Measurements from ENCODE around the gene PRND. TPM values are rescaled to one million over a fixed set of nuclear protein-coding genes. Genes with fewer than 3 reads are reported as not detected.

The PRND gene
- total RNA-seq, 1 donor from 2014 or later, result not detected

- H3K36me3 Mint-ChIP-seq (ENCODE audit: unreplicated experiment), result no peaks in the 10 kb centered on the region
- no peak for DNase-seq
- H3K27ac Mint-ChIP-seq (ENCODE audit: unreplicated experiment), result no peak overlapping the region
- TF ChIP-seq, protein P1, sequence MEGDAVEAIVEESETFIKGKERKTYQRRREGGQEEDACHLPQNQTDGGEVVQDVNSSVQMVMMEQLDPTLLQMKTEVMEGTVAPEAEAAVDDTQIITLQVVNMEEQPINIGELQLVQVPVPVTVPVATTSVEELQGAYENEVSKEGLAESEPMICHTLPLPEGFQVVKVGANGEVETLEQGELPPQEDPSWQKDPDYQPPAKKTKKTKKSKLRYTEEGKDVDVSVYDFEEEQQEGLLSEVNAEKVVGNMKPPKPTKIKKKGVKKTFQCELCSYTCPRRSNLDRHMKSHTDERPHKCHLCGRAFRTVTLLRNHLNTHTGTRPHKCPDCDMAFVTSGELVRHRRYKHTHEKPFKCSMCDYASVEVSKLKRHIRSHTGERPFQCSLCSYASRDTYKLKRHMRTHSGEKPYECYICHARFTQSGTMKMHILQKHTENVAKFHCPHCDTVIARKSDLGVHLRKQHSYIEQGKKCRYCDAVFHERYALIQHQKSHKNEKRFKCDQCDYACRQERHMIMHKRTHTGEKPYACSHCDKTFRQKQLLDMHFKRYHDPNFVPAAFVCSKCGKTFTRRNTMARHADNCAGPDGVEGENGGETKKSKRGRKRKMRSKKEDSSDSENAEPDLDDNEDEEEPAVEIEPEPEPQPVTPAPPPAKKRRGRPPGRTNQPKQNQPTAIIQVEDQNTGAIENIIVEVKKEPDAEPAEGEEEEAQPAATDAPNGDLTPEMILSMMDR (IDR thresholded peaks at IDR 0.05; ENCODE audit: partially characterized antibody, unreplicated experiment), result no peak
- peaks cover 3% of the 10 kb centered on the region for H3K4me1 Mint-ChIP-seq (ENCODE audit: low read depth, unreplicated experiment)
- H3K27me3 Mint-ChIP-seq (ENCODE audit: unreplicated experiment), result peaks cover 12% of the 10 kb centered on the region
- H3K9me3 Mint-ChIP-seq (ENCODE audit: unreplicated experiment), result peaks cover 9% of the 10 kb centered on the region
- peak overlapping the region; percentile 76 for H3K4me3 Mint-ChIP-seq (ENCODE audit: unreplicated experiment)
These were observed 35.8 kb upstream of the PRND start for GRCh38 chr20:4685923-4686221.

GRCh38 chr20:4688305-4688704 lies 33.4 kb upstream of the PRND start:
- Mint-ChIP-seq H3K9me3 (ENCODE audit: unreplicated experiment) (peaks cover 9% of the 10 kb centered on the region), H3K4me1 (ENCODE audit: low read depth, unreplicated experiment) (peaks cover 3% of the 10 kb centered on the region), H3K27me3 (ENCODE audit: unreplicated experiment) (peaks cover 9% of the 10 kb centered on the region), H3K27ac (ENCODE audit: unreplicated experiment) (no peak overlapping the region), H3K36me3 (ENCODE audit: unreplicated experiment) (no peaks in the 10 kb centered on the region), H3K4me3 (ENCODE audit: unreplicated experiment) (no peak overlapping the region)
- TF ChIP-seq, protein P1 (IDR thresholded peaks at IDR 0.05; ENCODE audit: partially characterized antibody, unreplicated experiment), result no peak
- DNase-seq, result no peak

DNA sequence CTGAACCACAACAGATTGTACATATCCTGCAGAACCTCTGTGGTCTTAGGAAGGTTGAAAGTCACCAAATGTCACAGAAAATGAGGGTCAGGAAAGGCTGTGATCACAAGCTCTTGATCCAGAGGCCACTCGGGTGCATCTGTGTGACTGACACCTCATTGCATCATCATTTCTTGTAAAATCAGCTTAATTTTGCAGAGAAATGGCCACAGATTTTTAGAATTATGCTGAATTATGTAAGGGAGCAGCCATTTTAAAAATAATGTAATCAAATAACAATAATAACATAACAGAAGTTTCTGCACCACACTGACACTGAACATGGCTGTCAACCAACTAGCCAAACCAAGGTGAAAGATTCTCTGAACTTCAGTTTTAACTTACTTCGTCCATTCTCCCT lies 32.5 kb upstream of the PRND start:
- Mint-ChIP-seq H3K27ac (ENCODE audit: unreplicated experiment) (no peak overlapping the region), H3K36me3 (ENCODE audit: unreplicated experiment) (no peaks in the 10 kb centered on the region)

GRCh38 chr20:4691753-4692152 lies 30.0 kb upstream of the PRND start:
- peaks cover 4% of the 10 kb centered on the region for H3K9me3 Mint-ChIP-seq (ENCODE audit: unreplicated experiment)
- no peak overlapping the region for H3K27ac Mint-ChIP-seq (ENCODE audit: unreplicated experiment)
- no peak overlapping the region for H3K4me3 Mint-ChIP-seq (ENCODE audit: unreplicated experiment)
- DNase-seq, result no peak
- H3K4me1 Mint-ChIP-seq (ENCODE audit: low read depth, unreplicated experiment), result peaks cover 3% of the 10 kb centered on the region
- no peaks in the 10 kb centered on the region for H3K36me3 Mint-ChIP-seq (ENCODE audit: unreplicated experiment)
- H3K27me3 Mint-ChIP-seq (ENCODE audit: unreplicated experiment), result peaks cover 5% of the 10 kb centered on the region
- TF ChIP-seq, protein P1 (IDR thresholded peaks at IDR 0.05; ENCODE audit: partially characterized antibody, unreplicated experiment), result no peak

More for the DNA sequence above, 32.5 kb upstream of the PRND start:
- H3K4me1 Mint-ChIP-seq (ENCODE audit: low read depth, unreplicated experiment), result peaks cover 3% of the 10 kb centered on the region
- DNase-seq, result no peak
- peak overlapping the region; percentile 39 for H3K4me3 Mint-ChIP-seq (ENCODE audit: unreplicated experiment)
- peaks cover 9% of the 10 kb centered on the region for H3K9me3 Mint-ChIP-seq (ENCODE audit: unreplicated experiment)
- H3K27me3 Mint-ChIP-seq (ENCODE audit: unreplicated experiment), result peaks cover 8% of the 10 kb centered on the region
- TF ChIP-seq, protein P1 (IDR thresholded peaks at IDR 0.05; ENCODE audit: partially characterized antibody, unreplicated experiment), result no peak

GRCh38 chr20:4694076-4694475 lies 27.6 kb upstream of the PRND start:
- Mint-ChIP-seq H3K27me3 (ENCODE audit: unreplicated experiment) (no peaks in the 10 kb centered on the region), H3K4me1 (ENCODE audit: low read depth, unreplicated experiment) (peaks cover 2% of the 10 kb centered on the region), H3K4me3 (ENCODE audit: unreplicated experiment) (no peak overlapping the region), H3K27ac (ENCODE audit: unreplicated experiment) (no peak overlapping the region), H3K36me3 (ENCODE audit: unreplicated experiment) (no peaks in the 10 kb centered on the region), H3K9me3 (ENCODE audit: unreplicated experiment) (no peaks in the 10 kb centered on the region)
- no peak for DNase-seq
- TF ChIP-seq, protein P1 (IDR thresholded peaks at IDR 0.05; ENCODE audit: partially characterized antibody, unreplicated experiment), result no peak

Data from glutamatergic neuron (in vitro differentiated cells).